KBM-7 (cell line): ENCODE results near the gene NUP93.

Experiments used
- DNase-seq: peaks from one replicate; pipeline ENCODE4 v3.0.0-alpha.2; 2015
- in situ Hi-C: fragments of 300-500 bp; cut with MboI; formaldehyde crosslinking; loops from 2 replicates; pipeline ENCODE4 v1.14.3; 2020; ENCODE audit warnings: low sequenced_read_pairs, low pct_unique_long_range_greater_than_20kb, mixed read lengths

Gene NUP93

DNA sequence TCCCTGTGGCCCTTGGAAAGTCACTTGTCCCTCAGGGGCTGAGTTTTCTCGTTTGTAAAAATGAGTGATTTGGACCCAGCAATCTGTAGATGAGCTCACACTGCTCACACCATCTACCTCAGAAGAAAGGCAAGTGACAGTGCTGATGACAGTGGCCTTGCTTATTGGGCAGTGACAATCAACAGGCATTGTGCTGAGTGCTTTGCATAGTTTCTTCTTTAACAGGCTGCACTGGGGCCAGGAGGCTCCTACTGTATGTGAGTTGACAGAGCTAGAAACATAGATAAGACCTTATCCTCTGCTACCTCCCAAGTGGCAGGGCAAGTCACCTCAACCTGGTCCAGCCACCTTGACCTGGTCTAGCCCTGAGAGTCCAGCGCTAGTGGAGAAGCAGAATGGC, 105.4 kb downstream of the NUP93 start:
- DNase-seq, result no peak
- in situ Hi-C loops, result no loop called here

DNA sequence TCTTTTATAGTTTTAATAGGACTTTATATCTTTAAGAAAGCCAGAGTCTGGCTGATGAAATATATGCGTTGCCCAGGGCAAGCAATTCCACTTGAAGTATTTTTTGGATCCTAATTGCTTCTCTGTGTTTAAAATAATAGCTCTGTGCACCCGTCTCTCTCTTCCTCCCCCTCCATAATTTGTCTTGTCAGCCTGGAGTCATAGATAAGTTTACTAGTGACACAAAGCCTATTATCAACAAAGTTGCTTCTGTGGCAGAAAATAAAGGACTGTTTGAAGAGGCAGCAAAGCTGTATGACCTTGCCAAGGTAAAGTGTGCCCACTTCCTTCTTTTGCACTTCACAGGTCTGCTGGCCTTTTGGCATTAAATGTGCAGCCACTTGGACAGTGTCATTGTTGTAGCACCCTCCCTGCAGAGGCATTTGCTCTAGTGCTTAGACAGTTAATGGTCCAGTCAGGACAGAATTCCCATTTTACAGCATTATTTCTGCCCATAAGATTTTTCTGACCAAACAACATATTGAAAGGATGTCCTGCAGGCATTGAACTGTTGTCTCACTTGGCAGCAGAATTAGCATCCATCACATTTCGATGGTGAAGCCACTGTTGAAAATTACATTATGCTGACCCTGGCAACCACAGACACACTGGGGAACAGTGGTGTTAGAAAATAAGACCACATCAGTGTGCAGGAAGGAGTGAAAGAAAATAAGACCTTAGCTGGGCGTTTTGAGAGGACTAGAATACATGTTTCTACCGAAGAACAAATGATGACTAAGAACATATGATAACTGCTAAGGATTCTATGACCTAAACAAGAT, 106.7 kb downstream of the NUP93 start:
- in situ Hi-C loops, result no loop called here
- no peak for DNase-seq

DNA sequence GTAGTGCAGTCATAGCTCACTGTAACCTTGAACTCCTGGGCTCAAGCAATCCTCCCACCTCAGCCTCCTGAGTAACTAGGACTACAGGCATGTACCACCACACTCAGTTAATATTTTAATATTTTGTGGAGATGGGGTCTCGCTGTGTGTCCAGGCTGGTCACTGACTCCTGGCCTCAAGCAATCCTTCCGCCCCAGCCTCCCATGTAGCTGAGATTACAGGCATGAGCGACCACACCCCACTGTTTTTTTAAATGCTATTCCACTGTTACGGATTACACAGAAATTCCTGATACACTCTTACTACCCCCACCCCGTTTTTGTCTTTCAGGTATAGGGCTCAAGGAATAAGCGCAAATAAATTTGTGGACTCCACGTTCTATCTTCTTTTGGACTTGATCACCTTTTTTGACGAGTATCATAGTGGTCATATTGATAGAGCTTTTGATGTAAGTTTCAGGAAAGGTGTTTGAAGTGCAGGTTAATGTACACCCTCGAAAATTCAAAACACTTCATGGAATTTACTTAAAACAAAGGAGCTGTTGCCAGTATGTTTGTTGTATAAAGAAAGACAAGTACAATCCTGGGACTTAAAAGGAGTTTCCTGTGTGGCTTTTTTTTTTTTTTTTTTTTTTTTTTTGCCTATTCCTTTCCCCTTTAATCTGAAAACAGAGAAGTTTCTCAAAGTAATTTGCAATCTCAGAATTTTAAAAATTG, 108.9 kb downstream of the NUP93 start:
- in situ Hi-C loops, result no loop called here
- DNase-seq, result no peak

DNA sequence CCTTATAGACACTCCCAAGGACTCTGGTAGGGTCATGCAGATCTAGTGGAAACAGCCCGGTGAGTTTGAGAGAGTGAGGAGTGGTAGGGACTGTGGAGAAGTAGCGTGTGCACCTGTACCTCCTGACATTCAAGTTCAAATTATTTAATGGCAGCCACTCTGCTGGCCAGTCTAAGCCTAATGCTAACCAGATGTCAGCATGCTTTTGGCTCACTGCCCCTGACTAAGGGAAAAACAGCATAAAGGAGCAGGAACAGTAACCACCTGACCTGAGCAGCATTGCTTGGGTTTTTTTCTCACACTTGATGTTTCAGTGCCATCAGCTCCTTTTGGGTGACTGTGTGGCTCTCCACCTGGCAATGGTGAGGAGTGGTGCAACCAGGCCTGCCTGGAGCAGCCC, 111.3 kb downstream of the NUP93 start:
- no peak for DNase-seq
- in situ Hi-C loops, result no loop called here

DNA sequence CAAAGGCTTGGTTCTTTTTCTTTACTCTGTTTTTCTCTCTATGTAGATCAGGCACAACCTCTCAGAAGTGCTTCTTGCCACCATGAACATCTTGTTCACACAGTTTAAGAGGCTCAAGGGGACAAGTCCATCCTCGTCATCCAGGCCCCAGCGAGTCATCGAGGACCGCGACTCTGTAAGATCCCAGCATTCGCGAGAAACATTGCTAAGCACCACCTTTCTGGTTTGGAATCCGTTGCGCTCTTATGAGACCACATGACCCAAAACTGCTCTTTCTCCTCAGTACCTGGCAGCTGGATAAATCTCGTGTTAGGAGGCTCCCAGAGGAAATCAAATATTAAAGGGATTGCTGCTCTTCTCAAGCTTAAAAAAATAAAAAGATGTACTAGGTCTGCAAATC, 111.7 kb downstream of the NUP93 start:
- no peak for DNase-seq
- in situ Hi-C loops, result no loop called here

DNA sequence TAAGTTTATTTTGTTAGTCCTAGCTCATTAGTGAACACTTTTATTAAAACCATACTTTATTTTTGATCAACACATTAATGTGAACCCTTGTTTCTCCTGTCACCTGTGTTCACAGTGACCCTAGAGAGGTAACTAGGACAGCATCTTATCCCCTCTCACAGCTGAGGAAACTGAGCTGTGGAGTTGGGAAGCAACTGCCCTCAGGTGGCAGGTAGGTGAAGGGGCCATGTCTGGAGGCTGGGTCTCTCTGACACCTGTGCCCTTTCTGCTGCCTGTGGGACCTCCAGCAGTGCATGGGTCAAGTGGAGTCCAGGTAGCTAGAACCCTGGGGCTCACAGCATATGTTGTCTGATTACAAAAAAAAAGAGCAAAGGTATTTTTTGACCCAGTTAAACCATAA, 112.2 kb downstream of the NUP93 start:
- in situ Hi-C loops, result no loop called here
- no peak for DNase-seq

DNA sequence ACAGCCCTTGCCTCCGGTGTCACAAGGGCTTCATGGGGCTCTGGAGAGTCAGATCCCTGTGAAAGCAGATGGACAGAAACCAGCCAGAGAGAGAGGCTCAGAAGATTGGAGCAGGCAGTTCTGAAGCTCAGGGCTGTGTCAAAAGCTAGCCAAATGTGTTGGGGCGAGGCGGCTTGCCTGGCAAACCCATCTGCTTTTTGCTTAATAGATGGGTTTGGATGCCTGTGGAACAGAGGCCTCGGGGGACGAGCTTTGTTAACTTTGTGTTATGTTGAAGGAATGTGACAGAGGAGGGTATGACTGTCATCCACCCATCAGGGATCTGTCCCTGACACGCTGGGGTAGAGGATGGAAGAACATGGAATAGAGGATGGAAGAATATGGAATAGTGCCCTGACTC, 114.1 kb downstream of the NUP93 start:
- no peak for DNase-seq
- in situ Hi-C loops, result no loop called here

DNA sequence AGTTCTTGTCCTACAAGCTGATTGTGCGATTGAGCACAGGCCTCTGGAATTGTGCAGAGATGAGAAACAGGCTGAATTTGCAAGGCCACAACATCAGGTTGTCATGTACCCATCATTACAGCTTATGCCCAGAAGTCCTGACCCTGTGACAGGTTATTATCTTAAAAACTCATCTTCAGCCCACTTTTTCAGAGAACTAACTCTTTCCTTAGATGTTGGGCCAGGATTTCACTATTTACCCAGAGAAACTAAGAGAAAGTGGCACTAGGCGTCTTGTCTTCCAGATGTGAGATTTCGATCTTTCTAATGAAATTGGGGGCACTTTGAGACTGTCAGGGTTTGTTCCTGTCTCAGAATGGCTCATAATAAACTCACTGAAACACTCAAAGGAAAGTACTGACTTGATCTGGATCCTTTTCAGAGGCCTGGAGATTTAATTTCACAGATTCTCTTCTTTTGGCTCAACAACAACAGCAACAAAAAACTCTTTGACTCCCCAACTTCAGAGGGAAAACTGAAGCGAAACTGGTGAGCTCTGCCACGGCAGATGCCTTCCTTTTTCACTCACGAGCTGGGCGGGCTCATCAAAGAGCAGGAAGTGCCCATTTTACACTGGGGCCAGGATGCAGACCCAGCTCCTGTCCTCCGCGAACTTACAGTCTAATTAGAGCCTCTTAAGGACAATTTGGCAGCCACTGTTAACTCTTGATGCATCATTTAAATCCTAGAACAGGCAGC, 117.4 kb downstream of the NUP93 start:
- DNase-seq, result no peak
- in situ Hi-C loops, result no loop called here

DNA sequence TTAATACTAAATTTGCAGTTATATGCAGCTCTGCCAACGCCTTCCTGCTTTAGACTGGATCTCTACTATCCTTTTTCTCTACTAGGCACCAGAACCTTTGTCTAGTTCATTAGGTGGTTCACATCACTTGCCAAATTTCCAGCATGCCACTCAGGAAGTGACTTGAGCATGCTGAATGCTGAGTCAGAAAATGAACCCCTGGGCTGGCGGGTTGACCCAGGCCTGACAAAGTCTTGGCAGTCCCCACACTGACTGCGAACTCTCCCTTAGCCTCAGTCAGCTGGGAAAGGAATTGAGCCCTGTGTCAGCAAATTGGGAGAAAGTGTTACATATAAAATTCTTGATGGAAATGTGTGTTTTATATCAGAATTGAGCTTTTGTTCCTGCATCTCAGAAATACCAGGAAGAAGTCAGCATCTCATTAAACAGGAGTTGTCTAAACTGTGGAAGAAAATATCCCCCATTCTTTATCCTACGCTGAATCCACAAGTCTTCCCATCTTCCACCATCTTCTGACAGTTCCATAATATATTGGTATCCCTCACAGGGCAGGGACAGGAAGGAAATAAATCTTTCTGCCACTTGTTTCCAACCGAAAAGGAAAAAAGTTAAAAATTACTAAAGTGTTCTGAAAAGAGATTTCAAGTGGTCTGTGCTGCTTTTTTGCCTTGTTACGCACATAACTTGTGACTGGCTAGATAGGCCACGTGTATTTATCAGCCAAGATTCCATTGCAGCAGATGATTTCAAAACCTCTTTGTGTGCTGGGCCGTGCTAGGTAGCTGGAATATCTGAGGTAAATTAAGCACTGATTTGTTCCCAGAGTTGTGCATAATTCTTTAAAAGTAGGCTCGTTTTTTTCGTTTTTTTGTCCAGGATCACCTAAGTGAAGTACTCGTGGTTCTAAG, 118.4 kb downstream of the NUP93 start:
- DNase-seq, result no peak
- in situ Hi-C loops, result no loop called here

DNA sequence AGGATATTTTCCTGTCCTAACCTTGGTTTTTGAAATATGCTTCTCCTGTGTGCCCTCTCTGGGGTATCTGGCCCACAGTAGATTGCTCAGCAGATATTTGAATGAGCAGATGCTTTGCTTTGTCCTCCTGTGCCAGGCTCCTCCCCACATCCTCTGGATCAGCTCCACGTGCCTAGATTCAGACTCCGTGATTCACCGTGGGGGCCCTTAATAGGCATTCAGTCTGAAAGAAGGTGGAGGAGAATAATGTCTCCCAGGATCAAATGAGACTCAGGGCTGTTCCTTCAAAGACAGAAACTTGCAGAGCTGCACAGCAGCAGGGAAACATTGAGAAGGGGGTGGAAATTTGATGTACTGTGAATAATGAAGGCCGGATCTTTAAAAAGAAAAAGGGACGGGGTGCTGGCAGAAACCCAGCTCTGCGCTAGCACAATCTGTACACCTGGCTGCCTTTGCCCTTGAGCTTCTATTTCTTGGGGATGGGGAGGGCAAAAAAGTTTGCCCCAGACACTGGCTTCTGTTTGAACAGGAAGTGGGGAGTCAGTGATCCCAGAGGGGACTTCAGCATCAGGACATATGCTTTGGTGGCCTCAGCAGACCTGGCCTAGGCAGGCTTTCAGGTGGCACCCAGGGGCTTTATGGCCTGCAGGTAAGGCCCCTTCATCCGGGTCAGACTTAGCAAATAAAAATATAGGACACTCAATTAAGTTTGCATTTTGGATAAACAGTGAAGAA, 119.2 kb downstream of the NUP93 start:
- in situ Hi-C loops, result no loop called here
- DNase-seq, result no peak

DNA sequence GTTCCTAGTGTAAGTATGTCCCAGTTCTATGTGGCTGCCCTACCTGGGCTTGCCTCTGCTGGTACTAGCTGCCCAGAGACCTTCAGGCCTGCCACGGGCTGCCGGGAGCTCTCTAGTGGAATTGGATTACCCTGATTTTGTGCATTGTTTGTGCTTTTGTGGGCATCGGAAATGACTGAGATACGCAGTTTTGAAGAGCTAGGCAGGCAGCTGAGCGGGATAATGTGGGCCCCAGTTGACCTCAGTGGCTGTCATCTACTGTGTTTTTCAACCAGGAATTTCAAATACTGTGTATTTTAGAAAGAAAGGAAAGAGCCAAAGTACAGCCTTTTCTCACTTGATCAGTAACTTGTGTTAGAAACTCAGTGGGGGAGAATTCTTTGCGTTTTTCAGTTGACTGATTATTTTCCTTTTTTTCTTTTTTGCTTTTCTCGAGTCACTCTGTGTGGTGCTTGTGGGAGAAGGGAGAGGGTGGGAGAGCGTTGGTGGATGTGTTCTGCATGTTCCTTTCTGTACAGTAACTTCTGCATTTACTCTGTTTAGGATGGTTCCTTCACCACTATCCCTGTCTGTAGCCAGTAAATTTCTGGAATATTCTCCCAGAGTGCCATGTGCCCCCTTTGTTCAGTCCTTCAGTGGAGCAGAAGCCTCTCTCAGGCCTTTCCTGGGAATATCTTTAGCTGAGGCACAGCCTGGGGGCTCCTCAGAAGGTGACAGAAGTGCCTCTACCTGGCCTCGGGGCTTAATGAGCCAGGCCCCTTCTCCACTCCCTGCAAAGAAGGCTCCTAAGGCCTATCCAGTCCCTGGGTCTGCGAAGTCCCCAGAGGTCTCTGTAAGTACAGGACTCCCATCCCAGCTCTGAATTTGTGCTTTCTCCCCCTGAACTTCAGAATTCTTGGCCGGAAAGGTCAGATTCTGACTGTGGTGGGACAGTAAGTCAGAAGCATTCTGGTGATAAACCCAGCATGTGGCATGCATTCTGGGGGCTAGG, 120.1 kb downstream of the NUP93 start:
- no peak for DNase-seq
- in situ Hi-C loops, result no loop called here

DNA sequence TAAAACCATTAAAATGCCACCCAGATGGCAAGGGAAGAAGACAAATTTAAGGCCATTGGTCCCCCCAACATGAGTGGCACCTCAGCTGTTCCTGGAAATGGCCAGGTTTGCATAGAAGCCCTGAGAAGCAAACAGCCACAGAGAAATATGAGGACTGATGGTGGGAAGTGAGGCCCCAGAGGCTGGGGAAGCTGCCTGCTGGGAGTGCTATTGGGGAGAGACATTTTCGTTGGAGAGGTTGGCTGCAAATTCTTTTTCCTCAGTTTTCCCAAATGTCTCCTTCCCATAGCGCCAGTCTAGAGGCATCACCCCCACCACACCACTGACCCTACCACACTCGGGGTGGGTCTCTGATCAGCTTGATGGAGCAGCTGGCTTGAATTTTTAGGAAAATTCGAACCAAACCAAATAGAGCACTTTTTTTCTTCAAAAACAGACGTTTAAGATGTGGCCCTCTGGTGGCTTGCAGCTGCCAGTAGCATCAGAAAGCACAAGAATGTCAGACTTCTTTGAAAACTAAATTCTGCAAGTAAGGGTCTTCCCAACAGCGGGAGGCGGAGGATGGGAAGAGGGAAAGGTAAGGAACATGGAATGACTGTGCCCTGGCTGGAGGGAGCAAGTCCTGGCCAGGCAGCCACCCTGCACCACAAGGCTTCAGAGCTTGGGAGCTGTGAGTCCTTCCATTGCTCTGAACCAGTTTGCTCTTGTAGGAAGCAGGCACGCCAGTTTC, 121.9 kb downstream of the NUP93 start:
- in situ Hi-C loops, result no loop called here
- peak; percentile 67 for DNase-seq

DNA sequence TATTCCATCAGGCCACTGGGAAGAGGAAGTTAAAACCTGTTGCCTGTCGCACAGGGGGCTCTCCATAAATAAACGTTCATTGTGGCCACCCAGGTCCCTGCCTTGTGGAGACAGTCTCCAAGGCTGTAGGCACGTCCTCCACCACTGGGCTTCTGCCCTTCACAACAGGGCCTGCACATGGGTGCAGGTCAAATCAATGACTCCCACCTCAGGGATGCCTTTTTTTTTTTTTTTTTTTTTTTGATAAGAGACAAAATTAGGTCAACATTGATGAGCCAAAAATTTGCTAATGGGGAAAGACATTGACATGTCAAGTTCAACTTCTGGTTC, 122.4 kb downstream of the NUP93 start:
- DNase-seq, result no peak
- in situ Hi-C loops, result no loop called here

DNA sequence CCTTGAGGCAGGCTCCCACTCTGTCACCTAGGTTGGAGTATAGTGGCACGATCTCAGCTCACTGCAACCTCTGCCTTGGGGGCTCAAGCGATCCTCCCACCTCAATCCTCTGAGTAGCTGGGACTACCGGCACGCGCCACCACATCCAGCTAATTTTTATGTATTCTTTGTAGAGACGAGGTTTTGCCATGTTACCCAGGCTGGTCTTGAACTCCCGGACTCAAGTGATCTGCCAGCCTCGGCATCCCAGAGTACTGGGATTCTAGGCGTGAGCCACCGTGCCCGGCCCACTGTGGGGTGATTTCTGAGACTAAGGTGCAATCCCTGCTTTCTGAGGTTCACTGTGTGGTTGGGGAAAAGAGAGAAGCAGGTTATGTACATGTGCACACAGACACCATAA, 123.0 kb downstream of the NUP93 start:
- DNase-seq, result no peak
- in situ Hi-C loops, result no loop called here

DNA sequence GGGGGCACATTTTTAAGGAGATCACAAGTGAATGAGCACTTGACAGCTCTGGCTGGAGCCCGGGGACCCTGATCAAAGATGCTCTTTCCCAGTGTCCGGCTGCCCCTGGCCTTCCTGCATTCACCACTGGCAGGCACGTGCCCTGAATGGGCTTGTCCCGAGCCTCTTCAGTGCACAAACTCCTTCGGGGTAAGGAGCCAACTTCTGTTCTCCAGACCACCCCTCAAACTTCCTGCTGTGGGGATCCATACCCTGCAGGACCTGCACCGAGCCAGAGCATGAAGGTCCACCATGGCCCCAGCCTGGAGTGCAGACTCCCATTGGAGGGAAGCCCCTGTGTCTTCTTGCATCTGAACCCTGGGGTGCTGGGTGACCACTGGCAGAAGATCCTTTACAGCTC, 125.3 kb downstream of the NUP93 start:
- in situ Hi-C loops, result no loop called here
- no peak for DNase-seq

DNA sequence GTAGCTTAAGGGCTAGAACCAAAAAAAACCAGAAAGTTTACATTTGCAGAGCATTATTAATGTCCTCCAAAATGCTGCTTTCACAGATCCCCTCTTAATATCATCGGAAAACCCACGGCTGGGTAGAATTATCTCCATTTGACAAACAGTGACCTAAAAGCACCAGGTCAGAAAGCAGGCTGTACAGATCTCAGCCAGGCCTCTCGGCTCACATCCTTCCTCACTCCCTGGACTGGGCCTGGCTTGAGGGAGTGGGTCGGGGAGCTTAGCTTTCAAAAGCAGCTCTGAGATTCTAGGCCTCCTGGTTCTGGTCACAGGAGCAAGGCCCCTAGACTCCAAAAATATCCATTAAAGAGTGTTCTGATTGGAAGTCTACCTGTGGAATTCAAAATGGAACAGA, 126.0 kb downstream of the NUP93 start:
- in situ Hi-C loops, result no loop called here
- no peak for DNase-seq

DNA sequence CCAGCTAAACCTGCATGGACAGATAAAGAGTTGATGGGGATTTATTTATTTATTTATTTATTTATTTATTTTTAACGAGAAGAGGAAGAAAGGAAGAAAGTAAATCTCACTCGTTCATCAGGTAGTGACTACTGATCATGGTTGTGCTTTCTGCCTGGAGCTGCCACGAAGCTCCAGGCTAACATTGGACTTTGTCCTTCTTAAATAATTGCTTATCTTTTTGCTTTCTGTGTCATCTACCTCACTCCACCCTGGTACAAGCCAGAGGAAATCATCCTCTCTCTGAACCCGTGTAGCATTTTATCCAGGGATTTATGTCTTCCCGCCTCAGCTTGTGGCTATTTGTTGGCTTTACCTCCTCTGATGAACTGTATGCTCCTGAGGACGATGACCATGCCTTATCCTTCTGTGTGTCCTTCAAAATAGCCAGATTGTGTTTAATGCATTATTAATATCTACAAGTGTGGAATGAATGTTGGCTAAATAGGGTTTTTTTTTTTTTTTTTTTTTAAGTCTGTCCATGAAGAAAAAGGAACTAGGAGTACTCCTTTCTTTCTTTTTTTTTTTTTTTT, 127.0 kb downstream of the NUP93 start:
- in situ Hi-C loops, result no loop called here
- DNase-seq, result peak; percentile 31
